WTC11 (cell line): ENCODE data around the gene KIF6. TPM values are rescaled to one million over a fixed set of nuclear protein-coding genes. Genes with fewer than 3 reads are reported as not detected.
A peak's percentile ranks its signal among the peaks of the same experiment; 100 is the strongest.

Experiments used
- ATAC-seq: fragments of 200-7000 bp; cut with Tn5 transposase; 2 replicates; pipeline ENCODE4 v1.10.0; 2021; ENCODE audit warnings: mild to moderate bottlenecking, moderate library complexity
- CTCF ChIA-PET: fragments of 300-600 bp; sonication (Branson Sonifier 250); formaldehyde crosslinking; loops from one replicate; lab custom pipeline; 2021; ENCODE audit warnings: antibody characterized with exemption; lab: Charles Lee
- POLR2A ChIA-PET: fragments of 350-600 bp; sonication (Branson Sonifier 250); formaldehyde crosslinking; loops from one replicate; lab custom pipeline; 2021; ENCODE audit warnings: antibody characterized with exemption; lab: Charles Lee
- DNase-seq: peaks from one replicate; pipeline ENCODE4 v3.0.0; 2021; ENCODE audit warnings: low spot score
- H3K27ac Mint-ChIP-seq: 2 replicates; pipeline ENCODE4 v1.8.0; 2021; ENCODE audit warnings: mixed read lengths
- H3K27me3 Mint-ChIP-seq: 2 replicates; pipeline ENCODE4 v1.8.0; 2021; ENCODE audit warnings: low read depth, mild to moderate bottlenecking, moderate library complexity, mixed read lengths
- H3K36me3 Mint-ChIP-seq: 2 replicates; pipeline ENCODE4 v1.8.0; 2021; ENCODE audit warnings: mixed read lengths
- H3K4me1 Mint-ChIP-seq: 2 replicates; pipeline ENCODE4 v1.8.0; 2022; ENCODE audit warnings: mixed read lengths
- H3K4me3 Mint-ChIP-seq: 2 replicates; pipeline ENCODE4 v1.8.0; 2021; ENCODE audit warnings: mild to moderate bottlenecking, moderate library complexity, mixed read lengths
- H3K9me3 Mint-ChIP-seq: 2 replicates; pipeline ENCODE4 v1.8.0; 2021; ENCODE audit warnings: mixed read lengths
- CBFB ChIP-seq: sonication (generic); formaldehyde crosslinking; IDR thresholded peaks from 2 replicates; pipeline ENCODE4 v1.8.1; 2022; ENCODE audit warnings: mild to moderate bottlenecking, low read depth, missing genetic modification reagents
- ESRRA ChIP-seq: sonication (generic); formaldehyde crosslinking; IDR thresholded peaks from 2 replicates; pipeline ENCODE4 v1.8.1; 2022; ENCODE audit warnings: mild to moderate bottlenecking, missing genetic modification reagents, borderline replicate concordance
- GABPB1 ChIP-seq: sonication (generic); formaldehyde crosslinking; IDR thresholded peaks from 2 replicates; pipeline ENCODE4 v1.8.1; 2023; ENCODE audit warnings: mild to moderate bottlenecking, missing genetic modification reagents
- GTF2I ChIP-seq: fragments of 250-450 bp; sonication (Bioruptor Pico); conservative IDR thresholded peaks from 2 replicates; pipeline ENCODE4 v1.4.0; 2021; ENCODE audit warnings: mild to moderate bottlenecking
- JAZF1 ChIP-seq: fragments of 250-450 bp; sonication (Bioruptor Pico); IDR thresholded peaks from 2 replicates; pipeline ENCODE4 v1.9.0; 2021; ENCODE audit warnings: moderate library complexity, mild to moderate bottlenecking, inconsistent platforms
- KAT7 ChIP-seq: sonication (generic); formaldehyde crosslinking; IDR thresholded peaks from 2 replicates; pipeline ENCODE4 v1.8.1; 2023; ENCODE audit warnings: missing genetic modification reagents, mild to moderate bottlenecking, borderline replicate concordance
- MYBL2 ChIP-seq: sonication (generic); formaldehyde crosslinking; IDR thresholded peaks from 2 replicates; pipeline ENCODE4 v1.8.1; 2023; ENCODE audit warnings: mild to moderate bottlenecking, moderate library complexity, missing genetic modification reagents
- NFE2L1 ChIP-seq: sonication (generic); formaldehyde crosslinking; IDR thresholded peaks from 2 replicates; pipeline ENCODE4 v1.8.1; 2023; ENCODE audit warnings: missing genetic modification reagents
- NR1H2 ChIP-seq: sonication (generic); formaldehyde crosslinking; IDR thresholded peaks from 2 replicates; pipeline ENCODE4 v1.9.0; 2021; ENCODE audit warnings: mild to moderate bottlenecking, moderate library complexity, missing genetic modification reagents
- NR3C1 ChIP-seq: sonication (generic); formaldehyde crosslinking; conservative IDR thresholded peaks from 2 replicates; pipeline ENCODE4 v1.8.1; 2023; ENCODE audit warnings: low read depth, mild to moderate bottlenecking, missing genetic modification reagents
- SMAD3 ChIP-seq: sonication (generic); formaldehyde crosslinking; IDR thresholded peaks from 2 replicates; pipeline ENCODE4 v1.8.0; 2022; ENCODE audit warnings: missing genetic modification reagents, mild to moderate bottlenecking, borderline replicate concordance
- SMAD4 ChIP-seq: sonication (generic); formaldehyde crosslinking; IDR thresholded peaks from 2 replicates; pipeline ENCODE4 v1.8.0; 2022; ENCODE audit warnings: mild to moderate bottlenecking, missing genetic modification reagents
- SP1 ChIP-seq: sonication (generic); formaldehyde crosslinking; conservative IDR thresholded peaks from 2 replicates; pipeline ENCODE4 v1.8.1; 2022; ENCODE audit warnings: missing genetic modification reagents
- STAT6 ChIP-seq: sonication (generic); formaldehyde crosslinking; conservative IDR thresholded peaks from 2 replicates; pipeline ENCODE4 v1.8.1; 2023; ENCODE audit warnings: mild to moderate bottlenecking, low read depth, missing genetic modification reagents, moderate library complexity
- TEAD1 ChIP-seq: sonication (generic); formaldehyde crosslinking; IDR thresholded peaks from 2 replicates; pipeline ENCODE4 v1.8.0; 2022; ENCODE audit warnings: mild to moderate bottlenecking, missing genetic modification reagents
- TEAD4 ChIP-seq: sonication (generic); formaldehyde crosslinking; IDR thresholded peaks from 2 replicates; pipeline ENCODE4 v1.8.0; 2022; ENCODE audit warnings: mild to moderate bottlenecking, missing genetic modification reagents
- USF1 ChIP-seq: sonication (generic); formaldehyde crosslinking; IDR thresholded peaks from 2 replicates; pipeline ENCODE4 v1.8.0; 2022; ENCODE audit warnings: mild to moderate bottlenecking, missing genetic modification reagents
- USF2 ChIP-seq: sonication (generic); formaldehyde crosslinking; IDR thresholded peaks from 2 replicates; pipeline ENCODE4 v1.8.1; 2023; ENCODE audit warnings: mild to moderate bottlenecking, missing genetic modification reagents, moderate library complexity
- ZNF232 ChIP-seq: sonication (generic); formaldehyde crosslinking; IDR thresholded peaks from 2 replicates; pipeline ENCODE4 v1.8.0; 2022; ENCODE audit warnings: mild to moderate bottlenecking, missing genetic modification reagents
- ZNF263 ChIP-seq: sonication (generic); formaldehyde crosslinking; IDR thresholded peaks from 2 replicates; pipeline ENCODE4 v1.8.1; 2022; ENCODE audit warnings: low read depth, mild to moderate bottlenecking, moderate library complexity, missing genetic modification reagents
- ZNF281 ChIP-seq: sonication (generic); formaldehyde crosslinking; IDR thresholded peaks from 2 replicates; pipeline ENCODE4 v1.8.0; 2023; ENCODE audit warnings: mild to moderate bottlenecking, missing genetic modification reagents
- ZNF423 ChIP-seq: fragments of 250-450 bp; sonication (Bioruptor Pico); IDR thresholded peaks from 2 replicates; pipeline ENCODE4 v2.1.2; 2022; ENCODE audit warnings: mild to moderate bottlenecking, moderate library complexity
- ZNF425 ChIP-seq: fragments of 250-450 bp; sonication (Bioruptor Pico); conservative IDR thresholded peaks from 2 replicates; pipeline ENCODE4 v1.9.0; 2021; ENCODE audit warnings: mild to moderate bottlenecking
- ZNF671 ChIP-seq: fragments of 250-450 bp; sonication (Bioruptor Pico); IDR thresholded peaks from 2 replicates; pipeline ENCODE4 v1.8.0; 2021; ENCODE audit warnings: mild to moderate bottlenecking
- total RNA-seq: library from RNA; stranded (reverse); gene quantifications from 3 replicates; pipeline ENCODE4 v1.2.3, GENCODE V29; 2021

KIF6 gene
- total RNA-seq, 1 experiment from 2014 or later: 0.57 TPM

GRCh38 chr6:39558591-39559190 is 166.5 kb downstream of the KIF6 start (continued):
- no peak for TF ChIP-seq MYBL2 (CRISPR knock-in tag)
- TF ChIP-seq, all 79 proteins: peak for 0

GRCh38 chr6:39558079-39558478 is 167.1 kb downstream of the KIF6 start:
- Mint-ChIP-seq H3K4me3 (no peak overlapping the region), H3K36me3 (no peaks in the 10 kb centered on the region), H3K27ac (no peak overlapping the region), H3K9me3 (no peaks in the 10 kb centered on the region), H3K27me3 (peaks cover 12% of the 10 kb centered on the region), H3K4me1 (peaks cover 26% of the 10 kb centered on the region)
- DNase-seq (no peak), ATAC-seq (no peak)
- ChIA-PET CTCF (interaction anchor here (1.0 kb wide), 1 partner anchor 8 kb away, joined by 3 read pairs; no protein-coding TSS in a partner anchor), POLR2A (no interaction called here)
- TF ChIP-seq TEAD4 (CRISPR knock-in tag) (no peak), STAT6 (CRISPR knock-in tag) (no peak), ZNF281 (CRISPR knock-in tag) (no peak), ZNF425 (CRISPR knock-in tag) (no peak), ESRRA (no peak), GTF2I (CRISPR knock-in tag) (no peak), ZNF232 (CRISPR knock-in tag) (no peak), SMAD4 (CRISPR knock-in tag) (no peak)

GRCh38 chr6:39555136-39555535 is 170.1 kb downstream of the KIF6 start:
- H3K27me3 Mint-ChIP-seq: peaks cover 12% of the 10 kb centered on the region
- CTCF ChIA-PET: no interaction called here
- TF ChIP-seq GABPB1 (no peak), NR1H2 (CRISPR knock-in tag) (no peak), ZNF671 (CRISPR knock-in tag) (no peak), SMAD3 (no peak), SP1 (CRISPR knock-in tag) (no peak), TEAD1 (CRISPR knock-in tag) (no peak), NFE2L1 (CRISPR knock-in tag) (no peak), ESRRA (no peak), USF1 (CRISPR knock-in tag) (no peak), CBFB (no peak), JAZF1 (no peak), NR3C1 (CRISPR knock-in tag) (no peak), ZNF423 (no peak), USF2 (CRISPR knock-in tag) (no peak), KAT7 (CRISPR knock-in tag) (no peak), GTF2I (CRISPR knock-in tag) (no peak), ZNF263 (no peak)
- POLR2A ChIA-PET: no interaction called here
- peak; percentile 50 for ATAC-seq
- H3K9me3 Mint-ChIP-seq: no peaks in the 10 kb centered on the region
- H3K27ac Mint-ChIP-seq: no peak overlapping the region
- H3K4me1 Mint-ChIP-seq: peaks cover 34% of the 10 kb centered on the region
- H3K36me3 Mint-ChIP-seq: no peaks in the 10 kb centered on the region
- no peak overlapping the region for H3K4me3 Mint-ChIP-seq
- no peak for DNase-seq
